Mucosa of descending colon (tissue), 3 donors: ENCODE results near the gene APIP. TPM values are rescaled to one million over a fixed set of nuclear protein-coding genes. Genes with fewer than 3 reads are reported as not detected.
A peak's percentile ranks its signal among the peaks of the same experiment; 100 is the strongest.

Source experiments
- ATAC-seq: fragments of 200-7000 bp; cut with Tn5 transposase; one replicate; pipeline ENCODE4 v1.9.1; 2020; ENCODE audit warnings: mild to moderate bottlenecking, moderate library complexity
- DNase-seq, 3 donors: peaks; one replicate each; pipeline ENCODE4 v3.0.0-alpha.2; 2020
- H3K36me3 ChIP-seq: fragments of 200-600 bp; one replicate; pipeline ENCODE4 v1.8.0; 2021; ENCODE audit warnings: low read depth, mild to moderate bottlenecking
- H3K4me1 ChIP-seq: fragments of 200-600 bp; one replicate; pipeline ENCODE4 v1.8.0; 2021; ENCODE audit warnings: low read depth, mild to moderate bottlenecking
- H3K4me3 ChIP-seq: fragments of 200-600 bp; one replicate; pipeline ENCODE4 v1.8.0; 2021; ENCODE audit warnings: mild to moderate bottlenecking
- H3K9me3 ChIP-seq: fragments of 200-600 bp; one replicate; pipeline ENCODE4 v1.8.0; 2021; ENCODE audit warnings: mild to moderate bottlenecking
- intact Hi-C, 2 donors: fragments of 100-400 bp; cut with DNase I in 1 of 2; cut with micrococcal nuclease in 1 of 2; formaldehyde crosslinking; loops; one replicate each; pipeline versions ENCODE4 v1.11.0 to v1.11.1; 2022; cut with DNase I, micrococcal nuclease
- long read RNA-seq, 2 donors: library from polyadenylated mRNA; unstranded; transcript quantifications; one replicate each; pipeline ENCODE4 v2.0.0, GENCODE V29; 2019 to 2021
- total RNA-seq, 3 donors: library from RNA; stranded (reverse); fragmentation: NEBNext Ultra II Directional in 2 of 3; extraction: Animal tissue kit (Norgen Biotek cat#: 25700) in 2 of 3; gene quantifications; one replicate each; pipeline versions ENCODE4 v1.2.1 to v1.2.4, GENCODE V29; 2021 to 2023
- TF ChIP-seq, protein P1 (sequence below): fragments of 200-600 bp; IDR thresholded peaks from one replicate; pipeline ENCODE4 v1.8.0; 2022; ENCODE audit warnings: antibody characterized with exemption, mild to moderate bottlenecking
- donor health status: DM: no; HTN: no; CAD: no; lungs with moderate emphysema.
- donor health status: DM: no; HTN: no; CAD: no.
- donor health status: DM: no; HTN: yes; CAD: no.

Gene APIP, protein sequence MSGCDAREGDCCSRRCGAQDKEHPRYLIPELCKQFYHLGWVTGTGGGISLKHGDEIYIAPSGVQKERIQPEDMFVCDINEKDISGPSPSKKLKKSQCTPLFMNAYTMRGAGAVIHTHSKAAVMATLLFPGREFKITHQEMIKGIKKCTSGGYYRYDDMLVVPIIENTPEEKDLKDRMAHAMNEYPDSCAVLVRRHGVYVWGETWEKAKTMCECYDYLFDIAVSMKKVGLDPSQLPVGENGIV
- 10 to 100 TPM; 22.7 to 59.4 (median 44.9) TPM for total RNA-seq
- long read RNA-seq, donor 1, transcript APIP-201 (7 exons, 1,366 nt): major isoform, 18 of 37 reads
- long read RNA-seq, donor 1, transcript APIP-202 (6 exons, 1,042 nt): minor isoform, 5 of 37 reads
- long read RNA-seq, donor 1, partial matches to known transcripts: 7 of 37 reads
- long read RNA-seq, donor 1, other reads (novel, unspliced or antisense): 7 of 37 reads
- long read RNA-seq, donor 2, transcript APIP-201 (7 exons, 1,366 nt): major isoform, 23 of 53 reads
- long read RNA-seq, donor 2, partial matches to known transcripts: 26 of 53 reads
- long read RNA-seq, donor 2, other reads (novel, unspliced or antisense): 2 of 53 reads

DNA sequence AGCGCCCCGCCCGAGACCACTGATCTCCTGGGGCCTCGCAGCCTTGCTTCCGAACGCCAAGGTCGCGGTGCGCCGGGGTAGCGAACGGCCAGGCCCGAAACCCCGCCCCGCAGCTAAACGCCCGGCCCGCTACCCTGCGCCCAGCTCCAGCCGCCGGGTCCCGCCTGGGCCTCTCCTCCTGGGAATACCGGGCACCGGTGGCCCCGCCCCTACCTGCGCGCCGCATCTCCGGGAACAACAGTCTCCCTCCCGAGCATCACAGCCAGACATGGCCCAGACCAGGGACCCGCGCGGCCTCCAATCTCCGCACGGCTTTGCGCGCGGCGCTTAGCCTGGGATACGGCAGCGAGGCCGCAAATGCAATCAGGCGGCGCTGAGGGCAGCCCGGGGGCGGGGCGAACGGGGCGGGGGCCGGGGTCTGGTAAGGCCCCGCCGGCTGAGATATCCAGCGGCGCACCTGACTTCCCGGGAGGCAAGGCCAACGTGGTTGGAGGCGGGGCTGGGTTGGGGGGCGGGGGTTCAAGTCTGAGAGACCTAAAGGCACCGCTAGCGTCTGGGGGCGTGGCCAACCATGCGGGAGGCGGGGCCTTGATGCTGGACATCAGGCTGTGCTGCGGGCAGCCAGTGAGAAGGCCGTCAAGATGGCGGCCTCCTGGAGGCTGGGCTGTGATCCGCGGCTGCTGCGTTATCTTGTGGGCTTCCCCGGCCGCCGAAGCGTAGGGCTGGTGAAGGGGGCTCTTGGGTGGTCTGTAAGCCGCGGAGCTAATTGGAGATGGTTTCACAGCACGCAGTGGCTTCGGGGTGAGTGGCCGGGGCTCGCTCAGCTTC lies at the start of gene APIP, which contains the start of gene PDHX:
APIP (minus strand) TSS at position 365 of the 828 bp plus-strand sequence; CDS start at position 270, 95 bp downstream.
PDHX (plus strand) TSS at position 604 of the 828 bp plus-strand sequence; CDS start at position 642, 38 bp downstream.
- DNase-seq (peak; percentile 99 to 100 (median 100)), ATAC-seq (peak; percentile 96)
- Histone ChIP-seq H3K9me3 (no peaks in the 10 kb centered on the region), H3K36me3 (no peaks in the 10 kb centered on the region), H3K4me3 (peak within 1 kb of the TSS; percentile 50), H3K4me1 (peaks cover 15% of the 10 kb centered on the region)
- TF ChIP-seq, protein P1, sequence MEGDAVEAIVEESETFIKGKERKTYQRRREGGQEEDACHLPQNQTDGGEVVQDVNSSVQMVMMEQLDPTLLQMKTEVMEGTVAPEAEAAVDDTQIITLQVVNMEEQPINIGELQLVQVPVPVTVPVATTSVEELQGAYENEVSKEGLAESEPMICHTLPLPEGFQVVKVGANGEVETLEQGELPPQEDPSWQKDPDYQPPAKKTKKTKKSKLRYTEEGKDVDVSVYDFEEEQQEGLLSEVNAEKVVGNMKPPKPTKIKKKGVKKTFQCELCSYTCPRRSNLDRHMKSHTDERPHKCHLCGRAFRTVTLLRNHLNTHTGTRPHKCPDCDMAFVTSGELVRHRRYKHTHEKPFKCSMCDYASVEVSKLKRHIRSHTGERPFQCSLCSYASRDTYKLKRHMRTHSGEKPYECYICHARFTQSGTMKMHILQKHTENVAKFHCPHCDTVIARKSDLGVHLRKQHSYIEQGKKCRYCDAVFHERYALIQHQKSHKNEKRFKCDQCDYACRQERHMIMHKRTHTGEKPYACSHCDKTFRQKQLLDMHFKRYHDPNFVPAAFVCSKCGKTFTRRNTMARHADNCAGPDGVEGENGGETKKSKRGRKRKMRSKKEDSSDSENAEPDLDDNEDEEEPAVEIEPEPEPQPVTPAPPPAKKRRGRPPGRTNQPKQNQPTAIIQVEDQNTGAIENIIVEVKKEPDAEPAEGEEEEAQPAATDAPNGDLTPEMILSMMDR: no peak
- intact Hi-C loops: no loop called here

GRCh38 chr11:34964610-34965331 lies 48.6 kb upstream of the APIP start:
- ATAC-seq (no peak), DNase-seq (no peak)
- no peaks in the 10 kb centered on the region for H3K4me1 ChIP-seq
- no peaks in the 10 kb centered on the region for H3K9me3 ChIP-seq
- intact Hi-C loops: no loop called here
- no peak overlapping the region for H3K4me3 ChIP-seq
- TF ChIP-seq, protein P1: no peak
- no peaks in the 10 kb centered on the region for H3K36me3 ChIP-seq

GRCh38 chr11:34963351-34963750 lies 47.2 kb upstream of the APIP start:
- no peak for ATAC-seq
- DNase-seq: no peak
- H3K9me3 ChIP-seq: no peaks in the 10 kb centered on the region
- no peak overlapping the region for H3K4me3 ChIP-seq
- TF ChIP-seq, protein P1: no peak
- H3K36me3 ChIP-seq: no peaks in the 10 kb centered on the region
- intact Hi-C loops: no loop called here
- no peaks in the 10 kb centered on the region for H3K4me1 ChIP-seq

- DNase-seq (no peak), ATAC-seq (no peak)
- Histone ChIP-seq H3K4me3 (no peak overlapping the region), H3K9me3 (no peaks in the 10 kb centered on the region), H3K4me1 (no peaks in the 10 kb centered on the region), H3K36me3 (no peaks in the 10 kb centered on the region)
- TF ChIP-seq, protein P1: no peak
- intact Hi-C loops: no loop called here
Measured at GRCh38 chr11:34962034-34962433, 45.9 kb upstream of the APIP start.

DNA sequence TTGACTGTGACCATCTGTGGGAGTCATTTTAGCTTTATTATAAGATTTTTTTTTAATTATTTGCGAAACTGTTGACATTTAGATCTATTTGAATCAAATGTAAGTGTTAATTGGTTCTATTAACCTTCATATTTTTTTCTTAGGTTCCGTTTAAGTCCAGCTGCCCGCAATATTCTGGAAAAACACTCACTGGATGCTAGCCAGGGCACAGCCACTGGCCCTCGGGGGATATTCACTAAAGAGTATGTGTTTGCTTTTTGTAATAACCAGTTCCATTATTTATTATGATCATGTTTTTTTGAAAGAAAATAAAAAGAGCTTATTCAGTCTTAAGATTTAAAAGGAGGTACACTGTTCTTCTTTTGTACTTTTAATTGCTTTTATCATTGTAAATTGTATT lies 44.1 kb upstream of the APIP start:
- DNase-seq: no peak
- intact Hi-C loops: no loop called here
- no peaks in the 10 kb centered on the region for H3K4me1 ChIP-seq
- no peak overlapping the region for H3K4me3 ChIP-seq
- ATAC-seq: no peak
- TF ChIP-seq, protein P1: no peak
- no peaks in the 10 kb centered on the region for H3K9me3 ChIP-seq
- no peaks in the 10 kb centered on the region for H3K36me3 ChIP-seq
